ENCODE results near the gene ALDH2.
"Not testable (repeated sequence)": the region's sequence is repeated elsewhere in the genome, so short reads cannot be mapped to it uniquely, and the experiment has no call there.

The ALDH2 gene

DNA sequence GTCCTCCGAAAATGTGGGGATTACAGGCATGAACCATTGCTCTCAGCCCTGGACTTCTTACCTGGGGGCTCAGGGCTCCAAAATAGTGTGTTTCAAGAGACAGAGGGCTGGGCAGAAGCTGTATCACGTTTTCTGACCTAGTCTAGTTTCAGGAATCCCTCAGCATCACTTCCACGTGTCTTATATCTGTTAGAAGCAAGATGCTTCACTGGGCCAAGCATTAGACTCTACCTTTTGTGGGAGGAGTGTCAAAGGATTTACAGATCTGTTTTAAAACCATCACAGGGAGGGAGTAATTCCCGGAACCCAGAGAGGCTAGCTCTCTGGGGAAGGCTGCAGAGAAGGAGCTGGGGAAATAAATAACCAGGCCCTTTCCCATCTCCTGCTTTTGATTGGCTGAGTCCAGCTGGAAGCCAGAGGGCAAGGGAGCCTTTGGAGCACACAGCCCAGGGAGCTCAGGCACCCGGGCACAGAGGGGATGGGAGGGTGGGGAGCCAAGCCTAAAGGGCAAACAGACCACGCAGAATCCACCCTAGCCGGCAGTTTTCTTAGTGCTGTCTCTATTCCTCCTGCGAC lies 33.3 kb upstream of the ALDH2 start:
- Histone ChIP-seq H3K27me3 (ENCODE audit: insufficient read depth, low read length) (no peaks in the 10 kb centered on the region), H3K9me3 (ENCODE audit: low read length) (no peaks in the 10 kb centered on the region), H3K36me3 (ENCODE audit: insufficient read depth, low read length) (no peaks in the 10 kb centered on the region), H3K9me2 (ENCODE audit: low read depth, low read length) (no peaks in the 10 kb centered on the region), H3F3A (ENCODE audit: insufficient read depth, low read length) (no peaks in the 10 kb centered on the region), H3K4me3 (ENCODE audit: low read depth, low read length, poor library complexity, severe bottlenecking) (no peak overlapping the region), H3K79me2 (ENCODE audit: insufficient read depth, low read length) (no peaks in the 10 kb centered on the region), H3K9ac (ENCODE audit: low read length) (no peak overlapping the region), H4K20me1 (ENCODE audit: insufficient read depth, low read length) (no peaks in the 10 kb centered on the region), H3K4me1 (ENCODE audit: insufficient read depth, low read length, severe bottlenecking) (peaks cover 14% of the 10 kb centered on the region), H2AFZ (ENCODE audit: low read length) (no peak overlapping the region), H3K27ac (ENCODE audit: low read depth, low read length, poor library complexity, severe bottlenecking) (no peak overlapping the region), H3K4me2 (ENCODE audit: low read length) (no peak overlapping the region)
- TF ChIP-seq, protein P1, sequence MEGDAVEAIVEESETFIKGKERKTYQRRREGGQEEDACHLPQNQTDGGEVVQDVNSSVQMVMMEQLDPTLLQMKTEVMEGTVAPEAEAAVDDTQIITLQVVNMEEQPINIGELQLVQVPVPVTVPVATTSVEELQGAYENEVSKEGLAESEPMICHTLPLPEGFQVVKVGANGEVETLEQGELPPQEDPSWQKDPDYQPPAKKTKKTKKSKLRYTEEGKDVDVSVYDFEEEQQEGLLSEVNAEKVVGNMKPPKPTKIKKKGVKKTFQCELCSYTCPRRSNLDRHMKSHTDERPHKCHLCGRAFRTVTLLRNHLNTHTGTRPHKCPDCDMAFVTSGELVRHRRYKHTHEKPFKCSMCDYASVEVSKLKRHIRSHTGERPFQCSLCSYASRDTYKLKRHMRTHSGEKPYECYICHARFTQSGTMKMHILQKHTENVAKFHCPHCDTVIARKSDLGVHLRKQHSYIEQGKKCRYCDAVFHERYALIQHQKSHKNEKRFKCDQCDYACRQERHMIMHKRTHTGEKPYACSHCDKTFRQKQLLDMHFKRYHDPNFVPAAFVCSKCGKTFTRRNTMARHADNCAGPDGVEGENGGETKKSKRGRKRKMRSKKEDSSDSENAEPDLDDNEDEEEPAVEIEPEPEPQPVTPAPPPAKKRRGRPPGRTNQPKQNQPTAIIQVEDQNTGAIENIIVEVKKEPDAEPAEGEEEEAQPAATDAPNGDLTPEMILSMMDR (IDR thresholded peaks at IDR 0.05; ENCODE audit: low read length): no peak
- no peak for TF ChIP-seq EZH2 (IDR thresholded peaks at IDR 0.05; ENCODE audit: borderline replicate concordance, low read length)

DNA sequence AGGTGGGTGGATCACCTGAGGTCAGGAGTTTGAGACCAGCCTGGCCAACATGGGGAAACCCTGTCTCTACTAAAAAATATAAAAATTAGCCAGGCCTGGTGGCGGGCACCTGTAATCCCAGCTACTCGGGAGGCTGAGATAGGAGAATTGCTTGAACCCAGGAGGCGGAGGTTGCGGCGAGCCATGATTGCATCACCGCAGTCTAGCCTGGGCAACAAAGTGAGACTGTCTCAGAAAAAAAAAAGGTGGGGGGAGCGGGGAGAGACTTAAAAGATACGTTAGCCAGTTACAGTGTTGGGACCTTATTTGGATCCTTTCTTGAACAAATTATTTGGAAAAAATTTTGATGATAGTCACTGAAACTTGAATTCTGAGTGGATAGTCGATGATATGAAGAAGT lies 27.2 kb upstream of the ALDH2 start:
- not testable (repeated sequence) for H3F3A ChIP-seq (ENCODE audit: insufficient read depth, low read length); H3K9me2 ChIP-seq (ENCODE audit: low read depth, low read length); H2AFZ ChIP-seq (ENCODE audit: low read length); H3K9me3 ChIP-seq (ENCODE audit: low read length); H3K27ac ChIP-seq (ENCODE audit: low read depth, low read length, poor library complexity, severe bottlenecking); H3K9ac ChIP-seq (ENCODE audit: low read length); H3K36me3 ChIP-seq (ENCODE audit: insufficient read depth, low read length); H3K4me3 ChIP-seq (ENCODE audit: low read depth, low read length, poor library complexity, severe bottlenecking); H4K20me1 ChIP-seq (ENCODE audit: insufficient read depth, low read length); H3K27me3 ChIP-seq (ENCODE audit: insufficient read depth, low read length); H3K4me2 ChIP-seq (ENCODE audit: low read length); H3K4me1 ChIP-seq (ENCODE audit: insufficient read depth, low read length, severe bottlenecking); H3K79me2 ChIP-seq (ENCODE audit: insufficient read depth, low read length)

DNA sequence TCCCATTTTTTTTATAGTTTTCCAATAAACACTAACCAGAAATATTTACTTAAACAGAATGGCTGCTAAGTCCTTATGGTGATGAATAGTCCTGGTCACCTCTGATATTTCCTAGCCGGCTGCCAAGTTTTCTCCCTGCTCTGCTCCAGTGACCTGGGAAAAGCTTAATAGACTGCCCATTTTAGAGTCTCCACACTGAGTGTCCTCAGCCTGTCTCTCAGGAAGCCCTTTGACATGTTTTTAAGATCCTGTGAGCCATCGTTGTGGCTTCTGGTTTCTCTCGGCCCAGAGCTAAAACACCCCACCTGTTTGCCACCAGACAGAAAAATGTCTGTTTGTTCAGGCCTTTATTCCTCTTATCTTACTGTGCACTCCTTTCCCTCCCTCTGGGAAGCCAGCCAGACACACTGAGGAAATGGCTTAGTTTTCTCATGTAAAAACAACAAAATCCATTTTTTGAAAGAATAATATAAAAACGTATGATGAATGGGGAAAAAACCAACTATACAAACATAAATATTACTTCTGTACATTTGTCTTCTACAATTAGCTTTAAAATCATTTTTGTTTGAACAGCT lies 25.4 kb upstream of the ALDH2 start:
- H4K20me1 ChIP-seq (ENCODE audit: insufficient read depth, low read length): no peaks in the 10 kb centered on the region
- H3K9ac ChIP-seq (ENCODE audit: low read length): no peak overlapping the region
- TF ChIP-seq EZH2 (IDR thresholded peaks at IDR 0.05; ENCODE audit: borderline replicate concordance, low read length): no peak
- TF ChIP-seq, protein P1 (IDR thresholded peaks at IDR 0.05; ENCODE audit: low read length): no peak
- no peaks in the 10 kb centered on the region for H3K4me1 ChIP-seq (ENCODE audit: insufficient read depth, low read length, severe bottlenecking)
- no peaks in the 10 kb centered on the region for H3K79me2 ChIP-seq (ENCODE audit: insufficient read depth, low read length)
- H3K27me3 ChIP-seq (ENCODE audit: insufficient read depth, low read length): no peaks in the 10 kb centered on the region
- no peaks in the 10 kb centered on the region for H3K36me3 ChIP-seq (ENCODE audit: insufficient read depth, low read length)
- H3K9me3 ChIP-seq (ENCODE audit: low read length): no peaks in the 10 kb centered on the region
- H3F3A ChIP-seq (ENCODE audit: insufficient read depth, low read length): no peaks in the 10 kb centered on the region
- no peak overlapping the region for H3K4me3 ChIP-seq (ENCODE audit: low read depth, low read length, poor library complexity, severe bottlenecking)
- H3K4me2 ChIP-seq (ENCODE audit: low read length): no peak overlapping the region
- H3K9me2 ChIP-seq (ENCODE audit: low read depth, low read length): no peaks in the 10 kb centered on the region
- H2AFZ ChIP-seq (ENCODE audit: low read length): no peak overlapping the region
- no peak overlapping the region for H3K27ac ChIP-seq (ENCODE audit: low read depth, low read length, poor library complexity, severe bottlenecking)

DNA sequence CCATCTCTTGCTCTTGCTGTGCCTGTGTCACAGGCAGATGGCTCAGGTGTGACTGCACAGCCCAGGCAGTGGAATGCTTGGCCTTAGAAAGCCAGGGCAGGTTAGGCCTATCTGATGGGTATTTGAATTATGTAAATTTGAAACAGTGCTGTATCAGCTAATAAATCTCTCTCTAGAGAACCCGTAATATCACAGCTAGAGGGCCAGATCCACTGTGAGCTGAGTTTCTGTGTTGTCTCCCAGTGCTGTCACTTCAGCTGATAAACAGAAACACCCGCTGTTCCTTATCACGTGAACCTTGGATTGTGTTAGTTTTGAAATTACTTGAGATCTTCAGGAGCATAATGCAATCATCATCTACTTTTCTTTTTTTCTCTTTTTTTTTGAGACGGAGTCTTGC lies 21.5 kb upstream of the ALDH2 start:
- Histone ChIP-seq H3K27me3 (ENCODE audit: insufficient read depth, low read length) (no peaks in the 10 kb centered on the region), H4K20me1 (ENCODE audit: insufficient read depth, low read length) (no peaks in the 10 kb centered on the region), H3K4me2 (ENCODE audit: low read length) (no peak overlapping the region), H3K36me3 (ENCODE audit: insufficient read depth, low read length) (no peaks in the 10 kb centered on the region), H3K9ac (ENCODE audit: low read length) (no peak overlapping the region), H3K4me1 (ENCODE audit: insufficient read depth, low read length, severe bottlenecking) (no peaks in the 10 kb centered on the region), H2AFZ (ENCODE audit: low read length) (no peak overlapping the region), H3F3A (ENCODE audit: insufficient read depth, low read length) (no peaks in the 10 kb centered on the region), H3K9me3 (ENCODE audit: low read length) (no peaks in the 10 kb centered on the region), H3K79me2 (ENCODE audit: insufficient read depth, low read length) (no peaks in the 10 kb centered on the region), H3K9me2 (ENCODE audit: low read depth, low read length) (no peaks in the 10 kb centered on the region), H3K4me3 (ENCODE audit: low read depth, low read length, poor library complexity, severe bottlenecking) (no peak overlapping the region), H3K27ac (ENCODE audit: low read depth, low read length, poor library complexity, severe bottlenecking) (no peak overlapping the region)
- TF ChIP-seq EZH2 (IDR thresholded peaks at IDR 0.05; ENCODE audit: borderline replicate concordance, low read length): no peak
- TF ChIP-seq, protein P1 (IDR thresholded peaks at IDR 0.05; ENCODE audit: low read length): no peak
